ENCODE data around the gene GNG3. TPM values are rescaled to one million over a fixed set of nuclear protein-coding genes. Genes with fewer than 3 reads are reported as not detected.
A peak's percentile ranks its signal among the peaks of the same experiment; 100 is the strongest.
"Not testable (repeated sequence)": the region's sequence is repeated elsewhere in the genome, so short reads cannot be mapped to it uniquely, and the experiment has no call there.

The GNG3 gene
- total RNA-seq, 4 donors from 2014 or later, result 0.52 TPM; not detected in 3

GRCh38 chr11:62671608-62672389, 35.7 kb upstream of the GNG3 start, which contains the start of the genes LBHD1 and UQCC3:
Gene LBHD1 (minus strand): TSS chr11:62672267. CDS start chr11:62670031, 2,236 bp downstream.
Gene UQCC3 (plus strand): TSS chr11:62671673. CDS start chr11:62671746, 73 bp downstream.
- H3K4me1 ChIP-seq, result peaks cover 4 to 6% of the 10 kb centered on the region in 2 donors
- H3K27ac ChIP-seq, result peak within 1 kb of the TSS; percentile 82 to 87
- H3K36me3 ChIP-seq, result no peaks in the 10 kb centered on the region
- TF ChIP-seq CTCF (IDR thresholded peaks at IDR 0.05) (peak in 1 of 4 experiments; percentile 24), POLR2A (IDR thresholded peaks at IDR 0.05) (peak in 1 of 2 donors; percentile 48)
- intact Hi-C loops (cut with DNase I; ENCODE audit: low total_unique reads), result no loop called here
- no peaks in the 10 kb centered on the region for H3K9me3 ChIP-seq
- H3K4me3 ChIP-seq, result peak within 1 kb of the TSS; percentile 70 to 73
- H3K27me3 ChIP-seq, result no peaks in the 10 kb centered on the region
- DNase-seq, result peak; percentile 70 to 79

DNA sequence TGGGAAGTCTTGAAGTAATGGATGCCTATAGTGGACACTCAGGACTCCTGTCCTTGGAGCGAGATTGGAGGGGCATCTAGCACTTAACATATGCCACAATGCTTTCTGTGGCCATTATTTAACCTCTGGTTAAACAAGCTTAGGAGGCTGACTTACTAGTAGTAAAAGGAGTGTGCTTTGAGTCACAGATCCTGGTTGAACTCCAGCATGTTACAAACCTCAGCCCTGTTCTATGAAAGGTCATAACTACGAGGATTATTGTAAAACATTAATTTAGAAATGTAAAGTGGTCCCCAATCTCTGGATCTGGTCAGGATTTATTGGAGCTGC, 34.3 kb upstream of the GNG3 start:
- H3K9me3 ChIP-seq, result no peaks in the 10 kb centered on the region
- H3K4me3 ChIP-seq, result no peak overlapping the region
- no peak for TF ChIP-seq CTCF (IDR thresholded peaks at IDR 0.05)
- no peak for TF ChIP-seq POLR2A (IDR thresholded peaks at IDR 0.05)
- intact Hi-C loops (cut with DNase I; ENCODE audit: low total_unique reads), result no loop called here
- H3K27me3 ChIP-seq, result no peaks in the 10 kb centered on the region
- H3K4me1 ChIP-seq, result peaks cover 0 to 9% of the 10 kb centered on the region in 2 donors
- DNase-seq, result no peak
- no peak overlapping the region for H3K27ac ChIP-seq
- no peaks in the 10 kb centered on the region for H3K36me3 ChIP-seq

GRCh38 chr11:62675415-62675814, 32.1 kb upstream of the GNG3 start:
- H3K9me3 ChIP-seq; H3K36me3 ChIP-seq; DNase-seq; H3K4me3 ChIP-seq; H3K27me3 ChIP-seq; intact Hi-C loops (cut with DNase I; ENCODE audit: low total_unique reads); H3K27ac ChIP-seq: not testable (repeated sequence)
- H3K4me1 ChIP-seq, result peaks cover 0 to 19% of the 10 kb centered on the region in 2 donors

- no peaks in the 10 kb centered on the region for H3K36me3 ChIP-seq
- peaks cover 0 to 19% of the 10 kb centered on the region in 2 donors for H3K4me1 ChIP-seq
- no peak for DNase-seq
- H3K27me3 ChIP-seq, result no peaks in the 10 kb centered on the region
- intact Hi-C loops (cut with DNase I; ENCODE audit: low total_unique reads), result no loop called here
- no peak overlapping the region for H3K4me3 ChIP-seq
- TF ChIP-seq POLR2A (IDR thresholded peaks at IDR 0.05) (no peak), CTCF (IDR thresholded peaks at IDR 0.05) (no peak)
- H3K27ac ChIP-seq, result no peak overlapping the region
- H3K9me3 ChIP-seq, result no peaks in the 10 kb centered on the region
Observed at GRCh38 chr11:62676698-62677097, 30.8 kb upstream of the GNG3 start.

DNA sequence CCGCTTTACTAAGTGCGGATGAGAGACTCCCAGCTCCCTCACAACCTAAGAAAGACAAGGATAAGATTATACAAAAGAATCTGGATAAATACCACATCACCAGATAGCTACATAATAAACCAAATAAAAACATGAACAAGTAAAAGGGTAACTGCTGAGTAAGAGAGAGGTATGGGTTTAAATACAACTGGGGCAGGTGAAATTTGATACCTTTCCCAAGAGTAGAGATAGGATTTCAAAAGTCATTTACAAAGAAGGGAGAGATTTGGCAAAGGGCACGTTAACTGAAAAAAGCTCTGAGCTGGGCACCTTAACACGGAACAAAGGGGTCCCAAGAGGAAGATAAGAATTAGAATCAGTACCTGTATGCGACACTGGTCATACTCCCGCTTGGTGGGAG, 30.3 kb upstream of the GNG3 start:
- Histone ChIP-seq H3K4me1 (peaks cover 0 to 19% of the 10 kb centered on the region in 2 donors), H3K27me3 (no peaks in the 10 kb centered on the region), H3K36me3 (no peaks in the 10 kb centered on the region), H3K9me3 (no peaks in the 10 kb centered on the region), H3K27ac (no peak overlapping the region), H3K4me3 (no peak overlapping the region)
- TF ChIP-seq POLR2A (IDR thresholded peaks at IDR 0.05) (no peak), CTCF (IDR thresholded peaks at IDR 0.05) (no peak)
- no peak for DNase-seq
- intact Hi-C loops (cut with DNase I; ENCODE audit: low total_unique reads), result no loop called here

All from uterus (tissue), 4 donors.